RWPE1 (cell line): ENCODE measurements around the gene MBTPS2.

ENCODE experiments used
- CTCF ChIA-PET: fragments of 350-600 bp; sonication (Branson Sonifier 250); formaldehyde crosslinking; extraction: SDS; loops from one replicate; lab custom pipeline; 2021; lab: Yijun Ruan, JAX
- POLR2A ChIA-PET: fragments of 400-600 bp; formaldehyde crosslinking; extraction: SDS; loops from one replicate; lab custom pipeline; 2020; ENCODE audit warnings: antibody characterized with exemption; ENCODE audit not compliant: low non-redundant PET; lab: Yijun Ruan, JAX
- DNase-seq: peaks from one replicate; pipeline ENCODE4 v3.0.0; 2012; ENCODE audit warnings: low spot score
- H3K27ac ChIP-seq: fragments of 450-650 bp; 2 replicates; pipeline ENCODE4 v1.5.1; 2017
- CTCF ChIP-seq: fragments of 450-650 bp; conservative IDR thresholded peaks from 2 replicates; pipeline ENCODE4 v1.5.1; 2017; ENCODE audit warnings: low read depth, mild to moderate bottlenecking

Gene MBTPS2

GRCh38 chrX:21853578-21853977 lies 14.2 kb downstream of the MBTPS2 start:
- no peak for DNase-seq
- no peak for TF ChIP-seq CTCF
- ChIA-PET CTCF (no interaction called here), POLR2A (no interaction called here)
- no peak overlapping the region for H3K27ac ChIP-seq

- no peak for TF ChIP-seq CTCF
- H3K27ac ChIP-seq = no peak within 1 kb of the TSS
- ChIA-PET POLR2A (no interaction called here), CTCF (no interaction called here)
- no peak for DNase-seq
Measured at GRCh38 chrX:21855937-21856415, 16.6 kb downstream of the MBTPS2 start, which contains the start of gene YY2. Gene YY2 (plus strand): TSS chrX:21855987. CDS start chrX:21856485, 498 bp downstream.

GRCh38 chrX:21856504-21856903 lies 17.1 kb downstream of the MBTPS2 start:
- TF ChIP-seq CTCF = no peak
- POLR2A ChIA-PET = no interaction called here
- CTCF ChIA-PET = no interaction called here
- no peak overlapping the region for H3K27ac ChIP-seq
- DNase-seq = no peak

GRCh38 chrX:21863241-21863640 lies 23.8 kb downstream of the MBTPS2 start:
- no peak for TF ChIP-seq CTCF
- no peak for DNase-seq
- ChIA-PET CTCF (no interaction called here), POLR2A (no interaction called here)
- no peak overlapping the region for H3K27ac ChIP-seq

GRCh38 chrX:21865436-21865835 lies 26.0 kb downstream of the MBTPS2 start:
- POLR2A ChIA-PET = no interaction called here
- CTCF ChIA-PET = no interaction called here
- no peak for DNase-seq
- H3K27ac ChIP-seq = no peak overlapping the region
- no peak for TF ChIP-seq CTCF

GRCh38 chrX:21870494-21870893 lies 31.1 kb downstream of the MBTPS2 start:
- no peak overlapping the region for H3K27ac ChIP-seq
- ChIA-PET CTCF (no interaction called here), POLR2A (no interaction called here)
- no peak for DNase-seq
- TF ChIP-seq CTCF = no peak
